H9 (cell line): Measurements from ENCODE around the gene FCGBP. TPM values are rescaled to one million over a fixed set of nuclear protein-coding genes. Genes with fewer than 3 reads are reported as not detected.

ENCODE experiments used
- DNase-seq: peaks from one replicate; pipeline ENCODE4 v3.0.0-alpha.2; 2017
- H2AFZ ChIP-seq: one replicate; pipeline ENCODE4 v1.6.1; 2013; ENCODE audit warnings: mild to moderate bottlenecking, low read length, control low read depth, moderate library complexity
- H2AK5ac ChIP-seq: 2 replicates; pipeline ENCODE4 v1.6.1; 2013; ENCODE audit warnings: low read length, control low read depth, mixed read lengths; ENCODE audit not compliant: insufficient read length
- H2BK120ac ChIP-seq: one replicate; pipeline ENCODE4 v1.6.1; 2013; ENCODE audit warnings: low read depth, mild to moderate bottlenecking, low read length, control low read depth, inconsistent platforms; ENCODE audit not compliant: poor library complexity, severe bottlenecking
- H2BK12ac ChIP-seq: 2 replicates; pipeline ENCODE4 v1.6.1; 2013; ENCODE audit warnings: low read length, control low read depth, mixed read lengths, low read depth; ENCODE audit not compliant: insufficient read length
- H2BK15ac ChIP-seq: 2 replicates; pipeline ENCODE4 v1.6.1; 2013; ENCODE audit warnings: low read depth, low read length, control low read depth
- H2BK20ac ChIP-seq: one replicate; pipeline ENCODE4 v1.6.1; 2013; ENCODE audit warnings: low read depth, mild to moderate bottlenecking, low read length, control low read depth, inconsistent platforms; ENCODE audit not compliant: poor library complexity, severe bottlenecking
- H2BK5ac ChIP-seq: 2 replicates; pipeline ENCODE4 v1.6.1; 2013; ENCODE audit warnings: low read length, control low read depth, mixed read lengths; ENCODE audit not compliant: insufficient read length
- H3K14ac ChIP-seq: 2 replicates; pipeline ENCODE4 v1.6.1; 2013; ENCODE audit warnings: low read length, control low read depth; ENCODE audit not compliant: insufficient read depth
- H3K18ac ChIP-seq: 2 replicates; pipeline ENCODE4 v1.6.1; 2013; ENCODE audit warnings: low read depth, mild to moderate bottlenecking, mixed read lengths, low read length, control low read depth; ENCODE audit not compliant: insufficient read length
- H3K23ac ChIP-seq: 2 replicates; pipeline ENCODE4 v1.6.1; 2013; ENCODE audit warnings: low read length, control low read depth, mixed read lengths, low read depth; ENCODE audit not compliant: insufficient read length
- H3K23me2 ChIP-seq: 2 replicates; pipeline ENCODE4 v1.6.1; 2013; ENCODE audit warnings: low read depth, mild to moderate bottlenecking, mixed read lengths, low read length, control low read depth; ENCODE audit not compliant: insufficient read length, poor library complexity, severe bottlenecking
- H3K27ac ChIP-seq: 2 replicates; pipeline ENCODE4 v1.5.1; 2013; ENCODE audit warnings: low read length, control low read depth, mixed read lengths, low read depth; ENCODE audit not compliant: insufficient read length
- H3K27me3 ChIP-seq: 2 replicates; pipeline ENCODE4 v1.6.1; 2013; ENCODE audit warnings: low read length, control low read depth, inconsistent platforms; ENCODE audit not compliant: insufficient read depth
- H3K4ac ChIP-seq: 2 replicates; pipeline ENCODE4 v1.6.1; 2013; ENCODE audit warnings: low read depth, mild to moderate bottlenecking, control low read depth, inconsistent platforms, low read length, moderate library complexity
- H3K4me1 ChIP-seq: 2 replicates; pipeline ENCODE4 v1.6.1; 2013; ENCODE audit warnings: low read length, control low read depth, inconsistent platforms; ENCODE audit not compliant: insufficient read depth
- H3K4me2 ChIP-seq: 2 replicates; pipeline ENCODE4 v1.6.1; 2013; ENCODE audit warnings: low read length, control low read depth, mixed read lengths; ENCODE audit not compliant: insufficient read length, insufficient read depth
- H3K56ac ChIP-seq: 2 replicates; pipeline ENCODE4 v1.6.1; 2013; ENCODE audit warnings: low read depth, mild to moderate bottlenecking, mixed read lengths, low read length, control low read depth; ENCODE audit not compliant: insufficient read length
- H3K79me1 ChIP-seq: 2 replicates; pipeline ENCODE4 v1.6.1; 2013; ENCODE audit warnings: low read depth, mild to moderate bottlenecking, moderate library complexity, low read length, control low read depth, inconsistent platforms; ENCODE audit not compliant: insufficient read depth, poor library complexity, severe bottlenecking
- H3K79me2 ChIP-seq: 2 replicates; pipeline ENCODE4 v1.6.1; 2013; ENCODE audit warnings: low read length, control low read depth, inconsistent platforms; ENCODE audit not compliant: insufficient read depth
- H3K9ac ChIP-seq: 2 replicates; pipeline ENCODE4 v1.6.1; 2013; ENCODE audit warnings: low read length, control low read depth, mixed read lengths; ENCODE audit not compliant: insufficient read length; ENCODE audit errors: extremely low read depth
- H3K9me3 ChIP-seq: one replicate; pipeline ENCODE4 v1.6.1; 2013; ENCODE audit warnings: low read depth, low read length, inconsistent platforms; ENCODE audit not compliant: control insufficient read depth
- H3T11ph ChIP-seq: one replicate; pipeline ENCODE4 v1.6.1; 2013; ENCODE audit warnings: mild to moderate bottlenecking, low read length, control low read depth, inconsistent platforms
- H4K20me1 ChIP-seq: one replicate; pipeline ENCODE4 v1.6.1; 2013; ENCODE audit not compliant: control insufficient read depth, insufficient read length, insufficient read depth
- H4K5ac ChIP-seq: 2 replicates; pipeline ENCODE4 v1.6.1; 2013; ENCODE audit warnings: low read depth, mild to moderate bottlenecking, mixed read lengths, low read length, control low read depth; ENCODE audit not compliant: insufficient read length
- H4K8ac ChIP-seq: replicated peaks from 2 replicates; pipeline ENCODE4 v1.6.1; 2013; ENCODE audit warnings: low read length, control low read depth, mixed read lengths, low read depth; ENCODE audit not compliant: insufficient read length
- H4K91ac ChIP-seq: 2 replicates; pipeline ENCODE4 v1.6.1; 2013; ENCODE audit warnings: low read depth, mild to moderate bottlenecking, moderate library complexity, mixed read lengths, low read length, control low read depth; ENCODE audit not compliant: insufficient read length
- H3K27ac Mint-ChIP-seq, 3 experiments: 2 replicates in 2 of 3; 3 replicates in 1 of 3; pipeline ENCODE4 v1.8.0; 2020 to 2021; ENCODE audit warnings: mixed read lengths in 3 of 3, mild to moderate bottlenecking in 1 of 3, moderate library complexity in 1 of 3
- H3K27me3 Mint-ChIP-seq: 2 replicates; pipeline ENCODE4 v1.8.0; 2021; ENCODE audit warnings: low read depth, mild to moderate bottlenecking, moderate library complexity, mixed read lengths
- H3K36me3 Mint-ChIP-seq, 3 experiments: 2 replicates in 2 of 3; 3 replicates in 1 of 3; pipeline ENCODE4 v1.8.0; 2020 to 2021; ENCODE audit warnings: low read depth in 3 of 3, mixed read lengths in 3 of 3; ENCODE audit not compliant: insufficient read depth in 1 of 3
- H3K4me1 Mint-ChIP-seq, 2 experiments: 2 replicates each; pipeline ENCODE4 v1.8.0; 2020; ENCODE audit warnings: mixed read lengths in 2 of 2
- H3K4me3 Mint-ChIP-seq, 2 experiments: 2 replicates in 1 of 2; 3 replicates in 1 of 2; pipeline ENCODE4 v1.8.0; 2020 to 2021; ENCODE audit warnings: mild to moderate bottlenecking in 2 of 2, mixed read lengths in 2 of 2, moderate library complexity in 1 of 2
- H3K9me3 Mint-ChIP-seq, 2 experiments: 2 replicates in 1 of 2; 3 replicates in 1 of 2; pipeline ENCODE4 v1.8.0; 2020; ENCODE audit warnings: mild to moderate bottlenecking in 2 of 2, mixed read lengths in 2 of 2, moderate library complexity in 1 of 2
- CTCF ChIP-seq: fragments of 200-600 bp; sonication (generic); conservative IDR thresholded peaks from 3 replicates; pipeline ENCODE4 v1.8.0; 2021; ENCODE audit warnings: antibody characterized with exemption, mild to moderate bottlenecking
- WGBS: extraction: QIAGEN DNeasy Blood & Tissue Kit; methylation state at CpG from one replicate; pipeline ENCODE4 v1.1.7; 2013; ENCODE audit warnings: missing lambda C conversion rate, low lambda C conversion rate, mixed read lengths; ENCODE audit not compliant: insufficient read length; ENCODE audit errors: extremely low coverage; 5-methylcytosine and 5-hydroxymethylcytosine counted together
- total RNA-seq: library from RNA; stranded (reverse); gene quantifications from 2 replicates; pipeline ENCODE4 v1.2.1, GENCODE V29; 2021

The FCGBP gene
- total RNA-seq, 1 experiment from 2014 or later: 0.13 TPM

- no peaks in the 10 kb centered on the region for H4K20me1 ChIP-seq
- no peak overlapping the region for H3K14ac ChIP-seq
- H4K91ac ChIP-seq: no peak overlapping the region
Measured at GRCh38 chr19:39924389-39924788, 10.0 kb downstream of the FCGBP start.

More at GRCh38 chr19:39924389-39924788, 10.0 kb downstream of the FCGBP start:
- no peak overlapping the region for H3K56ac ChIP-seq
- H3K18ac ChIP-seq: no peak overlapping the region
- H2BK15ac ChIP-seq: no peak overlapping the region
- H3K9ac ChIP-seq: no peak overlapping the region
- no peak for DNase-seq
- no peaks in the 10 kb centered on the region for H3K79me2 ChIP-seq
- no peak overlapping the region for H3T11ph ChIP-seq
- Mint-ChIP-seq H3K27me3 (no peaks in the 10 kb centered on the region), H3K4me3 (no peak overlapping the region; a peak in 1 of 5 replicates), H3K9me3 (no peaks in the 10 kb centered on the region), H3K36me3 (no peaks in the 10 kb centered on the region), H3K4me1 (peaks cover 7 to 8% of the 10 kb centered on the region in 2 experiments; a peak in 1 of 4 replicates), H3K27ac (no peak overlapping the region)
- no peak overlapping the region for H3K4me2 ChIP-seq
- no peaks in the 10 kb centered on the region for H3K27me3 ChIP-seq
- no peak overlapping the region for H3K4ac ChIP-seq
- H4K8ac ChIP-seq: no peak overlapping the region
- no CpG with 5 or more reads among the region's 37 CpGs for WGBS
- H3K27ac ChIP-seq: no peak overlapping the region
- no peak overlapping the region for H2BK12ac ChIP-seq
- no peak overlapping the region for H2BK5ac ChIP-seq
- H3K23ac ChIP-seq: no peak overlapping the region
- TF ChIP-seq CTCF: no peak
- no peaks in the 10 kb centered on the region for H3K4me1 ChIP-seq
- no peak overlapping the region for H2AK5ac ChIP-seq
- peaks cover 3% of the 10 kb centered on the region for H3K23me2 ChIP-seq
- H2BK120ac ChIP-seq: no peak overlapping the region
- H2AFZ ChIP-seq: no peak overlapping the region
- H3K79me1 ChIP-seq: no peaks in the 10 kb centered on the region
- no peak overlapping the region for H2BK20ac ChIP-seq
- H3K9me3 ChIP-seq: no peaks in the 10 kb centered on the region
- no peak overlapping the region for H4K5ac ChIP-seq
